ENCODE data around the gene GDPD4. TPM values are rescaled to one million over a fixed set of nuclear protein-coding genes. Genes with fewer than 3 reads are reported as not detected.
"Not testable (repeated sequence)": the region's sequence is repeated elsewhere in the genome, so short reads cannot be mapped to it uniquely, and the experiment has no call there.

Gene GDPD4
- total RNA-seq, 4 donors from 2014 or later = not detected

DNA sequence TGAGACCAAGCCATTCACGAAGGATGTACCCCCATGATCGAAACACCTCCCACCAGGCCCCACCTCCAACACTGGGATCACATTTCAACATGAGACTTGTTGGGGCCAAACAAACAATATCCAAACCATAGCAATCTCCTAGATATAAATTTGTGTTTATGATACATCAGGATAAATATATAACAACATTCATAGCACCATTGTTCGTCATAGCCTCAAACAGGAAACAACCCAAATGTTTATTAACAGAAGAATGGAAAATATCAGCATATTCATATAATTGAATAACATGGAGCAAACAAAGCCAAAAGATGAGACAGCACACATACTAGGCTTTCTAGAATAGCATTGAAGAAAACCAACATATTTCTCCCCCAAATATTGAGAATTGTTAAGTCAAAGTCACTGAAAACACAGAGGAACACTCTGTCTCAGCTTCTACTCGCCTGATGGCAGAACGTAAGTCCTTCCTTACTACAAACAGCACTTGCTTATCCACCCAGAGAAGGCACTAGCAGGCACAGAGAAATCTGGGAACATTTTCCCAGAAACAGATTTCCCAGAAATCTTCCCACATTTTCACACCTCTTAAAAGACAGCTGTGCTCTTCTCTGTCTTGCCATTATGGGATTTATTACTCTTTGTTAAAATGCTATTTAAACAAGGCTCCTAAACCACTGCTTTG, 8.1 kb upstream of the GDPD4 start:
- no peak for DNase-seq (ENCODE audit: low spot score in 2 of 2)
- TF ChIP-seq POLR2AphosphoS5 (IDR thresholded peaks at IDR 0.05) (no peak), CTCF (IDR thresholded peaks at IDR 0.05) (no peak), EP300 (IDR thresholded peaks at IDR 0.05) (no peak), POLR2A (IDR thresholded peaks at IDR 0.05) (no peak)
- Histone ChIP-seq H3K27me3 (no peaks in the 10 kb centered on the region), H3K27ac (no peak overlapping the region), H3K36me3 (no peaks in the 10 kb centered on the region), H3K4me1 (no peaks in the 10 kb centered on the region), H3K9me3 (no peaks in the 10 kb centered on the region), H3K4me3 (no peak overlapping the region)
- WGBS = 67% methylated on average over 5 of the region's 5 CpGs

GRCh38 chr11:77308838-77309237, 7.4 kb upstream of the GDPD4 start:
- no peak for TF ChIP-seq EP300 (IDR thresholded peaks at IDR 0.05)
- no peaks in the 10 kb centered on the region for H3K4me1 ChIP-seq
- no peak overlapping the region for H3K27ac ChIP-seq
- no peaks in the 10 kb centered on the region for H3K36me3 ChIP-seq
- no peak for DNase-seq (ENCODE audit: low spot score in 2 of 2)
- no peaks in the 10 kb centered on the region for H3K9me3 ChIP-seq
- H3K27me3 ChIP-seq = no peaks in the 10 kb centered on the region
- H3K4me3 ChIP-seq = no peak overlapping the region

DNA sequence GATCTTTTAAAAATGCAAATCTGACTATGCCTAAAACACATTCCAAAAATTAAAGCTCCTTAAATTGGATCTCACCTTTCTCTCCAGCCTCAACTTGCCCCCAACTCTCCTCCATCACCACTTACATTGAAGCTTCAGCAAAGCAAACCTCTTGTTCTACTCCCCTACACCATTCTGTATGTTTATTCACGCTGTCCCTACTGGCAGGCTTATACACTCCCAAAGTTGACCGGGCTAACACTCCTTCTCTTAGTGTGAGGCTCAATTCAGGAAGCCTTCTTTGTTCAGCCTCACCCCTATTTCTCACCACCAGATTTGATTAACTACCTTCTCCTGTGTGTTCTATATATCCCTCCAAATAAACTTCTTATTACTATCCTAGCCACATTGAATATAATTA, 1.8 kb upstream of the GDPD4 start:
- 90% methylated on average over 2 of the region's 2 CpGs for WGBS
- H3K4me1 ChIP-seq = no peaks in the 10 kb centered on the region
- DNase-seq (ENCODE audit: low spot score in 2 of 2) = no peak
- TF ChIP-seq POLR2AphosphoS5 (IDR thresholded peaks at IDR 0.05) (no peak), POLR2A (IDR thresholded peaks at IDR 0.05) (no peak), CTCF (IDR thresholded peaks at IDR 0.05) (no peak), EP300 (IDR thresholded peaks at IDR 0.05) (no peak)
- no peaks in the 10 kb centered on the region for H3K9me3 ChIP-seq
- no peak overlapping the region for H3K4me3 ChIP-seq
- no peaks in the 10 kb centered on the region for H3K36me3 ChIP-seq
- H3K27me3 ChIP-seq = no peaks in the 10 kb centered on the region
- H3K27ac ChIP-seq = no peak overlapping the region

- Histone ChIP-seq H3K9me3 (no peaks in the 10 kb centered on the region), H3K27me3 (no peaks in the 10 kb centered on the region), H3K4me1 (no peaks in the 10 kb centered on the region), H3K4me3 (no peak overlapping the region), H3K36me3 (no peaks in the 10 kb centered on the region), H3K27ac (no peak overlapping the region)
- no peak for DNase-seq (ENCODE audit: low spot score in 2 of 2)
- 89% methylated on average over 3 of the region's 3 CpGs for WGBS
- TF ChIP-seq EP300 (IDR thresholded peaks at IDR 0.05) (no peak), POLR2AphosphoS5 (IDR thresholded peaks at IDR 0.05) (no peak), CTCF (IDR thresholded peaks at IDR 0.05) (no peak), POLR2A (IDR thresholded peaks at IDR 0.05) (no peak)
Measured at GRCh38 chr11:77302752-77303151, 1.3 kb upstream of the GDPD4 start.

GRCh38 chr11:77300695-77301094, 791 bp downstream of the GDPD4 start:
- Histone ChIP-seq H3K36me3 (no peaks in the 10 kb centered on the region), H3K4me1 (no peaks in the 10 kb centered on the region), H3K4me3 (no peak overlapping the region), H3K27ac (no peak overlapping the region), H3K9me3 (no peaks in the 10 kb centered on the region), H3K27me3 (no peaks in the 10 kb centered on the region)
- WGBS = 82% methylated on average over 5 of the region's 5 CpGs
- TF ChIP-seq EP300 (IDR thresholded peaks at IDR 0.05) = no peak
- no peak for TF ChIP-seq POLR2A (IDR thresholded peaks at IDR 0.05)
- TF ChIP-seq POLR2AphosphoS5 (IDR thresholded peaks at IDR 0.05) = no peak
- TF ChIP-seq CTCF (IDR thresholded peaks at IDR 0.05) = no peak
- no peak for DNase-seq (ENCODE audit: low spot score in 2 of 2)

DNA sequence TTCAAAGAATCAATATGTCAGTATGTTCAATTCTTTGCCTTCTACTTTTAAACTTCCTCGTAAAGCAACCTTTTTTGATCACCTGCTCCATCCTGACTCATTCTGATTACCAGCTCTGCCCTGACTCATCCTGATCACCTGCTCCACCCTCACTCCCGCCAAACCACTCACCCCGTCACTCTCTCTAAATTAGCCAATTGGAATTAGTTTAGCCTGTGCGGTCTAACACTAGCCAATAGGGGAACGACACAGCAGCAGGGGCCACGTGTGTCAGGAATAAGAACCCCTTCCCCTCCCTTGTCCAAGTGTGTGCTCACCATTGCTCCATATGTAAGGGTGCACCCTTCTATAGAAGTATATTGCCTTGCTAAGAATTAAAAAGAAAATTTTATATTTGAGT, 1.5 kb downstream of the GDPD4 start:
- H3K9me3 ChIP-seq; DNase-seq (ENCODE audit: low spot score in 2 of 2); H3K4me1 ChIP-seq; H3K27me3 ChIP-seq; H3K36me3 ChIP-seq; H3K4me3 ChIP-seq: not testable (repeated sequence)
- 66% methylated on average over 6 of the region's 6 CpGs for WGBS
- H3K27ac ChIP-seq = peak overlapping the region; percentile 67
